ENCODE results near the gene SMIM36.
"Not testable (repeated sequence)": the region's sequence is repeated elsewhere in the genome, so short reads cannot be mapped to it uniquely, and the experiment has no call there.

Gene SMIM36

GRCh38 chr17:55513885-55514590 is 2.8 kb upstream of the SMIM36 start:
- no peak overlapping the region for H3K4me3 ChIP-seq (replicated peaks in 1 of 2; ENCODE audit: low read depth in 2 of 2, low read length in 2 of 2)
- TF ChIP-seq, protein P1, sequence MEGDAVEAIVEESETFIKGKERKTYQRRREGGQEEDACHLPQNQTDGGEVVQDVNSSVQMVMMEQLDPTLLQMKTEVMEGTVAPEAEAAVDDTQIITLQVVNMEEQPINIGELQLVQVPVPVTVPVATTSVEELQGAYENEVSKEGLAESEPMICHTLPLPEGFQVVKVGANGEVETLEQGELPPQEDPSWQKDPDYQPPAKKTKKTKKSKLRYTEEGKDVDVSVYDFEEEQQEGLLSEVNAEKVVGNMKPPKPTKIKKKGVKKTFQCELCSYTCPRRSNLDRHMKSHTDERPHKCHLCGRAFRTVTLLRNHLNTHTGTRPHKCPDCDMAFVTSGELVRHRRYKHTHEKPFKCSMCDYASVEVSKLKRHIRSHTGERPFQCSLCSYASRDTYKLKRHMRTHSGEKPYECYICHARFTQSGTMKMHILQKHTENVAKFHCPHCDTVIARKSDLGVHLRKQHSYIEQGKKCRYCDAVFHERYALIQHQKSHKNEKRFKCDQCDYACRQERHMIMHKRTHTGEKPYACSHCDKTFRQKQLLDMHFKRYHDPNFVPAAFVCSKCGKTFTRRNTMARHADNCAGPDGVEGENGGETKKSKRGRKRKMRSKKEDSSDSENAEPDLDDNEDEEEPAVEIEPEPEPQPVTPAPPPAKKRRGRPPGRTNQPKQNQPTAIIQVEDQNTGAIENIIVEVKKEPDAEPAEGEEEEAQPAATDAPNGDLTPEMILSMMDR (IDR thresholded peaks at IDR 0.05; ENCODE audit: low read depth, low read length) = peak; percentile 91
- peak; percentile 77 to 80 for DNase-seq (ENCODE audit: low read depth in 2 of 2)

DNA sequence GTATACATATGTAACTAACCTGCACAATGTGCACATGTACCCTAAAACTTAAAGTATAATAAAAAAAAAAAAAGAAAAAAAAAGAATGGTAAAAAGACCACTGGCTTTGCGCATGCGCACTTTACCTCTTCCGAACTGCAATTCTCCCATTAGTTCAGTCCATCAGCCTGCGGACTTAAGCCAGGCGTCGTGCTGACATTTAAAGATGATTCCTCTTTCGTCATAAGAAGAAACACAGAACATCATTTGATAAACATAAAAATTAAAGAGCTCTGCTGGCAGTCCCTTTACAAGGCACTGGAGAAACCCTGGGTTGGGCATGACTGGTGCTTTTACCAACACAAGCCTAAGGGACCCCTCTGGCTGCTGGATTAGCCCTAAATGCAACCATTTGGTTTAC is 3.6 kb downstream of the SMIM36 start:
- H3K4me3 ChIP-seq (replicated peaks in 1 of 2; ENCODE audit: low read depth in 2 of 2, low read length in 2 of 2); DNase-seq (ENCODE audit: low read depth in 2 of 2): not testable (repeated sequence)

GRCh38 chr17:55501626-55502025 is 9.6 kb downstream of the SMIM36 start:
- H3K4me3 ChIP-seq (replicated peaks in 1 of 2; ENCODE audit: low read depth in 2 of 2, low read length in 2 of 2) = not testable (repeated sequence)

DNA sequence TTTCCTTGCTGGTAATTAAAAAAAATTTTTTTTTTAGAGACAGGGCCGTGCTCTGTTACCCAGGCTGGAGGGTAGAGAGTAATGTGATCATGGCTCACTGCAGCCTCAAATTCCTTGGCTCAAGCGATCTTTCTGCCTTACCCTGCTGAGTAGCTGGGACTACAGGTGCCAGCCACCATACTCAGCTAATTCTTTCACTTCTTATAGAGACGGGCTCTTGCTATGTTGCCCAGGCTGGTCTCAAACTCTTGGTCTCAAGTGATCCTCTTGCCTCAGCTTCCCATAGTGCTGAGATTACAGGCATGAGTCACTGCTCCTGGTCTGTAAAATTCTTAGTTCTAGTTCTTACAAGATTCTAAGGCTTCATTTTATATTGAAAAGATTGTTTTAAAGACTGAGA is 11.1 kb downstream of the SMIM36 start:
- TF ChIP-seq, protein P1 (IDR thresholded peaks at IDR 0.05; ENCODE audit: low read depth, low read length) = no peak
- no peak overlapping the region for H3K4me3 ChIP-seq (replicated peaks in 1 of 2; ENCODE audit: low read depth in 2 of 2, low read length in 2 of 2)
- DNase-seq (ENCODE audit: low read depth in 2 of 2) = no peak

More at GRCh38 chr17:55501626-55502025, 9.6 kb downstream of the SMIM36 start:
- not testable (repeated sequence) for DNase-seq (ENCODE audit: low read depth in 2 of 2)

- no peak overlapping the region for H3K4me3 ChIP-seq (replicated peaks in 1 of 2; ENCODE audit: low read depth in 2 of 2, low read length in 2 of 2)
- DNase-seq (ENCODE audit: low read depth in 2 of 2) = peak; percentile 79 to 89
- TF ChIP-seq, protein P1 (IDR thresholded peaks at IDR 0.05; ENCODE audit: low read depth, low read length) = no peak
Observed at GRCh38 chr17:55496094-55496881, 15.0 kb downstream of the SMIM36 start.

- DNase-seq (ENCODE audit: low read depth in 2 of 2) = peak in 1 of 2 donors; percentile 44
- TF ChIP-seq, protein P1 (IDR thresholded peaks at IDR 0.05; ENCODE audit: low read depth, low read length) = no peak
- no peak overlapping the region for H3K4me3 ChIP-seq (replicated peaks in 1 of 2; ENCODE audit: low read depth in 2 of 2, low read length in 2 of 2)
Observed at GRCh38 chr17:55495239-55495638, 16.0 kb downstream of the SMIM36 start.

- no peak for DNase-seq (ENCODE audit: low read depth in 2 of 2)
- TF ChIP-seq, protein P1 (IDR thresholded peaks at IDR 0.05; ENCODE audit: low read depth, low read length) = no peak
- H3K4me3 ChIP-seq (replicated peaks in 1 of 2; ENCODE audit: low read depth in 2 of 2, low read length in 2 of 2) = no peak overlapping the region
Observed at GRCh38 chr17:55492781-55493341, 18.4 kb downstream of the SMIM36 start.

Measured in cardiac fibroblast (primary cell).